ENCODE measurements around the gene NFYA. TPM values are rescaled to one million over a fixed set of nuclear protein-coding genes. Genes with fewer than 3 reads are reported as not detected.

NFYA gene
- total and polyA plus RNA-seq, 2 of the 13 experiments (the other 11 are each of a cell fraction or from before 2014, with no cell fraction given) = 16.0 to 22.9 TPM

- TF ChIP-seq ZSCAN5A (CRISPR knock-in tag; IDR thresholded peaks at IDR 0.05; ENCODE audit: borderline replicate concordance) (no peak), NFAT5 (CRISPR knock-in tag; IDR thresholded peaks at IDR 0.05) (no peak), CTCF (CRISPR knock-in tag; IDR thresholded peaks at IDR 0.05) (peak; percentile 90), PHF20 (CRISPR knock-in tag; IDR thresholded peaks at IDR 0.05) (no peak), ZNF260 (CRISPR knock-in tag; IDR thresholded peaks at IDR 0.05; ENCODE audit: borderline replicate concordance, low read depth) (no peak), LCORL (IDR thresholded peaks at IDR 0.05) (no peak), LCORL (CRISPR knock-in tag; IDR thresholded peaks at IDR 0.05) (0 out of 2 replicates have a peak, but pooled peaks have one; percentile 42), ARID2 (CRISPR knock-in tag; IDR thresholded peaks at IDR 0.05; ENCODE audit: borderline replicate concordance) (no peak), SMC3 (IDR thresholded peaks at IDR 0.05; ENCODE audit: low read length) (peak; percentile 85), DRAP1 (CRISPR knock-in tag; IDR thresholded peaks at IDR 0.05) (0 out of 2 replicates have a peak, but pooled peaks have one; percentile 24), RERE (CRISPR knock-in tag; IDR thresholded peaks at IDR 0.05; ENCODE audit: low read depth) (no peak), BRF2 (CRISPR knock-in tag; IDR thresholded peaks at IDR 0.05) (no peak), ZNF251 (CRISPR knock-in tag; IDR thresholded peaks at IDR 0.05) (no peak), ELF3 (CRISPR knock-in tag; IDR thresholded peaks at IDR 0.05) (peak; percentile 70)
Observed at GRCh38 chr6:41066867-41067304, 5.9 kb upstream of the NFYA start (continued).
